ENCODE data around the gene PER3. TPM values are rescaled to one million over a fixed set of nuclear protein-coding genes. Genes with fewer than 3 reads are reported as not detected.

Gene PER3
- total and polyA plus RNA-seq, 10 of the 15 experiments (the other 5 are each of a cell fraction or from before 2014, with no cell fraction given): 0.06 to 0.64 (median 0.13) TPM; not detected in 1

GRCh38 chr1:7861452-7861851, 77.4 kb downstream of the PER3 start (continued):
- TF ChIP-seq CHD4 (IDR thresholded peaks at IDR 0.05): no peak

- Histone ChIP-seq H3K4me2 (ENCODE audit: control insufficient read depth, insufficient read depth) (no peak overlapping the region), H3K79me2 (ENCODE audit: control insufficient read depth, insufficient read depth, low read length) (no peaks in the 10 kb centered on the region), H3K27ac (ENCODE audit: control insufficient read depth, insufficient read depth) (no peak overlapping the region), H3K4me1 (ENCODE audit: control insufficient read depth, insufficient read depth, low read length) (no peaks in the 10 kb centered on the region), H4K20me1 (ENCODE audit: control insufficient read depth, insufficient read depth) (no peaks in the 10 kb centered on the region), H3K36me3 (ENCODE audit: control insufficient read depth in 2 of 2, insufficient read depth in 2 of 2, low read length in 1 of 2) (no peaks in the 10 kb centered on the region), H3K27me3 (replicated peaks in 1 of 2; ENCODE audit: control insufficient read depth in 2 of 2, insufficient read depth in 2 of 2, low read length in 1 of 2) (no peaks in the 10 kb centered on the region), H3K9ac (ENCODE audit: control insufficient read depth, insufficient read depth, low read length) (no peak overlapping the region), H3K4me3 (no peak overlapping the region), H2AFZ (ENCODE audit: control insufficient read depth, low read depth, low read length) (no peak overlapping the region), H3K9me3 (replicated peaks; ENCODE audit: control insufficient read depth, insufficient read depth, low read length) (no peaks in the 10 kb centered on the region)
- 60% methylated on average over 17 of the region's 17 CpGs for WGBS (ENCODE audit: insufficient coverage, insufficient replicate concordance, low lambda C conversion rate, missing lambda C conversion rate)
- TF ChIP-seq TCF3 (IDR thresholded peaks at IDR 0.05; ENCODE audit: borderline replicate concordance, insufficient read depth, low read depth, low read length): no peak
- no peak for TF ChIP-seq MEF2A (IDR thresholded peaks at IDR 0.05; ENCODE audit: insufficient read depth, low read depth, low read length)
- TF ChIP-seq NBN (IDR thresholded peaks at IDR 0.05): no peak
- no peak for TF ChIP-seq E4F1 (IDR thresholded peaks at IDR 0.05; ENCODE audit: borderline replicate concordance, partially characterized antibody)
- no peak for TF ChIP-seq RELB (IDR thresholded peaks at IDR 0.05; ENCODE audit: low read depth)
- TF ChIP-seq NFIC (IDR thresholded peaks at IDR 0.05; ENCODE audit: low read depth, low read length): no peak
- no peak for TF ChIP-seq ZBED1 (IDR thresholded peaks at IDR 0.05; ENCODE audit: borderline replicate concordance)
- in situ Hi-C loops (cut with MboI): no loop called here
- intact Hi-C loops (cut with micrococcal nuclease; ENCODE audit: unreplicated experiment): no loop called here
- CTCF ChIA-PET: no interaction called here
- DNase-seq (ENCODE audit: low read depth, low spot score) (no peak), ATAC-seq (no peak), FAIRE-seq (no peak)
- no TSS peak for BruUV-seq (replicated peaks)
- POLR2A ChIA-PET: no interaction called here
- RAD21 ChIA-PET (ENCODE audit: unreplicated experiment): no interaction called here
- SMC1A ChIA-PET (ENCODE audit: uncharacterized antibody, unreplicated experiment): no interaction called here
Observed at GRCh38 chr1:7862211-7863060, 78.3 kb downstream of the PER3 start.
